NCI-H82 treated with DMSO at 0.1 percent for 48 hours (cell line): ENCODE data around the gene ATL1.
A peak's percentile ranks its signal among the peaks of the same experiment; 100 is the strongest.
"Not testable (repeated sequence)": the region's sequence is repeated elsewhere in the genome, so short reads cannot be mapped to it uniquely, and the experiment has no call there.

ENCODE experiments used
- DNase-seq: peaks from one replicate; lab custom pipeline; 2025; ENCODE audit not compliant: unreplicated experiment; lab: John Stamatoyannopoulos, UW

The ATL1 gene

DNA sequence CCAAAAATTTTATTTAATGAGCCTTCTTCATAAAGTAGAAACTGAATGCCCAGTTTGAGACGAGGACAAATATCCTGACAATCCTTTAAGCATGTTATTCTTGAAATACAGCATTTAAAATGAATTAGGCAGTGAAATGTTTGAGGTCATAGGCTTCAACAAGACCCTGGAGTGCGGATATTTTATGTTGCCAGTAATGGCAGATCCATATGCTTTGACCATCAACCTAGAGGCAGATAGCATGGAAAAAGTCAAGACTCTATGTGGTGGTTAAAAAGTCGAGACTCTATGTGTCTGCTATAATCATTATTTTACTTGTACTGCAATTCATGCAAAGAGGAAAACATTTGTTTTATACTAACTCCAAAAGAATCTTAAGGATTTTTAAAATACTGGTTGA is 25.5 kb upstream of the ATL1 start:
- no peak for DNase-seq

DNA sequence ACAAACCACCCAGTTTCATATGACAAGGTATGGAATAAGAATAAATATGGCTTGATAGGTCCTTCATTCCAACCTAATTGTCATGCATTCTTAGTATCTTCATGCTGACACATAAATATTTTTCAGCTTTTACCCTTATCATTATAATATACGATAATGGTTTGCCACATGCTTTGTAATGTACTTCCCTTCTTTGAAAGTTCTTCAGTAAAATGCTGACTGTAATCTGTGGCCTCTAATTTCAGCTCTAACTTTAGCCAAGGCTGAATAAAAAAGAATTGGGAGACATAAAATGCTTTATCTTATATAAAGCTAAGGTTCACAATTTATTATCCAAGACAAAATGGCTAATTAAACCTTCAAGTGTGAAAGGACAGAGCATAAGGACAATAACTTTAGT is 24.9 kb upstream of the ATL1 start:
- no peak for DNase-seq

DNA sequence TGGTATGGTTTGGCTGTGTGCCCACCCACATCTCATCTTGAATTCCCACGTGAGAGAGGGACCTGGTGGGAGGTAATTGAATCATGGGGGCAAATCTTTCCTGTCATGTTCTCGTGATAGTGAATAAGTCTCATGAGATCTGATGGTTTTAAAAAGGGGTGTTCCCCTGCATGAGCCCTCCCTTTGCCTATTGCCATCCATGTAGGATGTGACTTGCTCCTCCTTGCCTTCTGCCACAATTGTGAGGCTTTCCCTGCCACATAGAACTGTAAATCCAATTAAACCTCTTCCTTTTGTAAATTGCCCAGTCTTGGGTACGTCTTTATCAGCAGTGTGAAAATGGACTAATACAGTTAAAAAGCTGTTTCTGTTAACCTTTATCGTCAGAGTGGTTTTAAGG is 21.9 kb upstream of the ATL1 start:
- not testable (repeated sequence) for DNase-seq

DNA sequence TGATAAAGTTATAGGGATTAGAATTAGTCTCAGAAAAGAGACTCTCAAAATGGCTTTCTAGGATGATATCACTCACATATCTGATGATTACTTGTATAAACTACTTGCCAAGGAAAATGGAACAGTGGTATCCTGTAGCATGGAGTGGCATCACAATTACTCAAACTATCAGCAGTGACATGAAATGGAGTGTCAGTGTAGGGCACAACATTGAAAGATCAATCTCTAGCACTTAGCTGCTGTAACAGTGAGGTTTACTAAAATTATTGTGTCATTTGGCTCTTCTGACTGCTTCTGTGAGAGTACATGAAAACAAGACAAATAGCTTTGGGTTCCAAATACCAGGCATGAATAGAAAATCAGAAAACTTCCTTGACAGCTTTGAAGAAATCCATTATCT is 20.9 kb upstream of the ATL1 start:
- no peak for DNase-seq

- DNase-seq: no peak
Observed at GRCh38 chr14:50541159-50541567, 18.8 kb upstream of the ATL1 start.

- peak; percentile 69 for DNase-seq
Observed at GRCh38 chr14:50542941-50543418, 17.0 kb upstream of the ATL1 start.

GRCh38 chr14:50544911-50545310 is 15.0 kb upstream of the ATL1 start:
- DNase-seq: no peak

DNA sequence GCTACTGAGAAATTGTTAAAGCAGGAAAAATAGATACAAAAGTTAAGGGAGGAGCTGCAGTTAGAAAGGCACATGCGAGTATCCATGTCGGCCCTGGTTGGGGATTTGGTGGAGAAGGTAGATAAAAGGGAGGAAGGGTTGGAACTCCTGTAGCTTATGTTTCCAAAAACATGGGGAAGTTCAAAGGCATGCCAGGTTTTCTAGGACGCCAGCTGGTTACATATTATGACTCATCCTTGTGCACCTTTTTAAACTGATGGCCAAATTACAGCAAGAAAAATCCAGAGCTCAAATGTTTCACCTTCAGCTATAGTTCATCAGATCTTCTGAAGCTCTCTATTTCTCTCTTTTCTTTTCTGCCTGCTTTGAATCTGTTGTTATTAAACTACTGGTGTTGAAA is 14.3 kb upstream of the ATL1 start:
- no peak for DNase-seq

- DNase-seq: no peak
Observed at GRCh38 chr14:50550294-50550693, 9.7 kb upstream of the ATL1 start.

GRCh38 chr14:50551877-50552276 is 8.1 kb upstream of the ATL1 start:
- no peak for DNase-seq

GRCh38 chr14:50552796-50553195 is 7.1 kb upstream of the ATL1 start:
- DNase-seq: not testable (repeated sequence)

GRCh38 chr14:50560931-50561285 is 963 bp downstream of the ATL1 start:
- no peak for DNase-seq

DNA sequence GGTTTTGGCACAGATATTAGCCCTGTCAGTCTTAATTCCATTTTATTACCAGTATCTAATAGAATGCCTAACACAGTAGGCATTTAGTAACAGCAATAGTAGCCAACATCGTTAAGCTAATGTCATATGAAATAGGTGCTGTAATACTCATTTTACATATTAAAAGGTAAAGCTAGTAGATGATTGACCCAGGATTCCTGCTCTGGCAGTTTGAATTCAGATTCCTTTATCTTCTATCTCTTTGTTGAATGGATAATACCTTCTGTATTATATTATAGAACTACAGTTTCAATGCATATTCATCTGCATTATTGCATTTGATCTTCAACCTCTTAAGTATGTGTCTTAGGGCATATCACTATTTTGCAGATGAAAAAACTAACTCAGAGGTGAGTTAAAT is 2.9 kb downstream of the ATL1 start:
- no peak for DNase-seq

DNA sequence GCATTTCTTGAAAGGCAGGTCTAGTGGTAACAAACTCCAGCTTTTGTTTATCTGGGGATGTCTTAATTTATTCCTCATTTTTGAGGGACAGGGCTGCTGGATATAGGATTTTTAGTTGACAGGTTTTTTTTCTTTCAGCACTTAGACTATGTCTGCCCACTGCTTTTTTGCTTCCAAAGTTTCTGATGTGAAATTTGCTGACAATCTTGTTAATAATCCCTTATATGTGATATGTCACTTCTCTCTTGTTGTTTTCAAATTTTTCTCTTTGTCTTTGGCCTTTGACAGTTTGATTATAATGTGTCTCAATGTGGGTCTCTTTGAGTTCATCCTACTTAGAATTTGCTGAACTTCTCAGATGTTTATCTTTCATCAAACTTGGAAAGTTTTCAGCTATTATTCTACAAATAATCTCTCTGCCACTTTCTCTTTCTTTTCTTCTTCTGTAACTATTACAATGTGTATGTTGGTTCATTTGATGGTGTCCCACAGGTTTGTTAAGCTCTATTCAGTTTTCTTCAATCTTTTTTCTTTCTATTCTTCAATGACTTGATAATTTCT is 9.8 kb downstream of the ATL1 start:
- no peak for DNase-seq

- DNase-seq: no peak
Observed at GRCh38 chr14:50573862-50574261, 13.9 kb downstream of the ATL1 start.

DNA sequence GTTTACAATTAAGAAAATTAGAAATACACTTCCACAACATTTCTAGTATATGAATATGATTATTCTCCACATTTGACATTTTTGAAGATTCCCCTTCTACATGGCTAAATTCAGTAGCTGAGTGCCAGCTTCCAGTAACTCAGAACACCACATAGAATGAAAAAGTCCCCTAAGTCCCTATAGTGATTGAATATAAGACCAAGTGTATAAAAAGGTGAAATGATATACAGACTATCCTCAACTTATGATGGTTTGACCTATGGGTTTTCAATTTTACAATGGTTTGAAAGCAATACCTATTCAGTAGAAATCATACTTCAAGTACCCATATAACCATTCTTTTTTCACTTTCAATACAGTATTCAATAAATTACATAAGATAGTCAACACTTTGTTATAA is 15.8 kb downstream of the ATL1 start:
- DNase-seq: no peak

DNA sequence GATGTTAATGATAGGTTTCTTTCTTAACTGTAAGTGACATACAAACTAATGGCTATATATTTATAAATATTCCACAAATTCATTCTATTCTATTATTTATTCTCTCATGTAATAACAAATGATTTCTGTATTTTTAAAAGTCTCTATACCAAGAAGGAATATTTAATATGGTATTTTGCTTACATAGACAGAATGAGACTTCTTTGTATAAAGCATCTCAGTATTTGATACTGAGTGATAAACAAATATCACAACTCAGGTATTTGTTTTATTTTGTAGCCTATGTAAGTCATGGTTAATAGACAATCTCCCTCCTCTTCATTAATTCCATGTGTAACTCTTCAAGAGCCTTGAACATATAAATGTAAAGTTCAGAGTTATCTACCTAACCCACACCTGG is 18.0 kb downstream of the ATL1 start:
- DNase-seq: no peak

DNA sequence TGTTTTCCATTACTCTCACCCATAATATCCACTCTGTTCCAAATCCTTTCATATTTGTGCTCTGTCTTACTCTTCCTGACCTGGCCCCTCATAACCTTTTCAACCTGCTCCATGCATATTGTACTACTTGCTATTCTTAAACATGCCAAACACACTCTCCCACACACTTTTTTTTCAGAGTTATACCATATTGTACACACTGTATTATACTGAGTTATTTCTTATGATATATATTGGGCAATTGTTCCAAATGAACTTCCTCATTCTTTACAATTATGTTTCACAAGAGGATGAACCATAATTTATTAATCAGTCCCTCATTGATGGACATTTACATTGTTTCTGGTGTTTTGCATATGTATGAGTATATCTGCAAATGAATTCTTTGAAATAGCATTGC is 18.5 kb downstream of the ATL1 start:
- no peak for DNase-seq

- no peak for DNase-seq
Observed at GRCh38 chr14:50590464-50590863, 30.5 kb downstream of the ATL1 start.

GRCh38 chr14:50594577-50595316 is 34.8 kb downstream of the ATL1 start:
- DNase-seq: no peak

DNA sequence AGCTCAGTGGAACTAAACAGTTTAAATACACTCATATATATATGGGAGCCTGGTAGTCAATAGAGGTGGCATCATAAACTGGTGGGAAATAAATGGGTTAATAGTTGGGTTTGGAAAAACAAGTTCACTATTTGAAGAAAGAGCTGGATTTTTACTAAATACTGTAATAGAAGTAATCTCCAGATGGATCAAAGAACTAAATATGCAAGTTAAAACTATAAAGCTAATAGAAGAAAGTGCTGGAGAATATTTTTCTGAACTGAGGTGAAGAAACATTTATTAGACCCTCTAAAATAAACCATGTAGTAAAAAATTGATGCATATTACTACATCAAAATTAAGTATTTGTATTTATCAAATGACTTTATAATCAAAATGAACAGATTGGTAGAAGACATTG is 38.8 kb downstream of the ATL1 start:
- DNase-seq: no peak

DNA sequence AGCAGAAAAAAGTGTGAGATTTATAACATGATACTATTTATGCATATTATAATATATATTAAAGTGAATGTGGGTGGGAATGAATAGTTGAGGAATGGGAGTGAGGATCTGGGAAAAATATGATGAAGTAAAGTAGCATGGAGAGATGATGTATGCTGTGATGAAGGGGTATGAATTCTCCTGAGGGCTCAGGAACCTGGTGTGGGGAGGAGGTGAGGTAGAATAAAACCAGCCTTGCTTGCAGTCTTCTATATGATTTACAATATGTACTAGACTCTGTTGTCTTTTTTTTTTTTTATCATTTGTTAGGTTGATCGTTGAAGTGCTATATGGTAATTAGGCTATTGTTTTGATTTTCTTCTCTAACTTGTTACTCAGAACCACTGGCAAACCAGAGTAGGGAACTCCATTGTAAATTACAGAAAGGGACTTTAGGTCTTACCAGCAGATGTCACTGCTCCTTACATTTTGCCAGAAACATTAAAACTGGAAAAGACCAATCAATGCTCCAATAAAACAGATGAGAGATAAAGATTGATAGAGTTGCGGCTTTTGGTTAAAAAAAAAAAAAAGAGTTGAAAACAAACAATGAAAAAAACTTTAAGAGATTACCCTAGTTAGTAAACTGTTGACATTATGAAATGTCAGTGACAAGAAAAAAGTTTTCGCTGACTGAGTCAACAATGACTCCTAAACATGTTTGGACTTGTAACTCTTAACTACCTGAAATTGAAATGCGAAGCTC is 39.9 kb downstream of the ATL1 start:
- no peak for DNase-seq
